Trophoblast cell (in vitro differentiated cells and primary cell): ENCODE data around the gene GSKIP. TPM values are rescaled to one million over a fixed set of nuclear protein-coding genes. Genes with fewer than 3 reads are reported as not detected.

Source experiments
- DNase-seq, 2 donors: peaks; one replicate each; pipeline ENCODE4 v3.0.0-alpha.2; 2016
- H2AFZ ChIP-seq: 2 replicates; pipeline ENCODE4 v1.6.1; 2013; ENCODE audit warnings: low read length, moderate library complexity, mild to moderate bottlenecking; ENCODE audit not compliant: insufficient read depth, poor library complexity
- H2AK5ac ChIP-seq: 2 replicates; pipeline ENCODE4 v1.6.1; 2013; ENCODE audit warnings: mild to moderate bottlenecking, low read length
- H2BK120ac ChIP-seq: 2 replicates; pipeline ENCODE4 v1.6.1; 2013; ENCODE audit warnings: low read length, mild to moderate bottlenecking, moderate library complexity; ENCODE audit not compliant: insufficient read depth, poor library complexity
- H2BK12ac ChIP-seq: 2 replicates; pipeline ENCODE4 v1.6.1; 2013; ENCODE audit warnings: mild to moderate bottlenecking, low read length, moderate library complexity
- H2BK5ac ChIP-seq: 2 replicates; pipeline ENCODE4 v1.6.1; 2013; ENCODE audit warnings: low read length, low read depth, moderate library complexity, mild to moderate bottlenecking; ENCODE audit not compliant: poor library complexity
- H3K14ac ChIP-seq: 2 replicates; pipeline ENCODE4 v1.6.1; 2013; ENCODE audit warnings: mild to moderate bottlenecking, low read length
- H3K18ac ChIP-seq: 2 replicates; pipeline ENCODE4 v1.6.1; 2013; ENCODE audit warnings: mild to moderate bottlenecking, low read length
- H3K23ac ChIP-seq: 2 replicates; pipeline ENCODE4 v1.6.1; 2013; ENCODE audit warnings: low read length
- H3K27ac ChIP-seq: 2 replicates; pipeline ENCODE4 v1.5.1; 2013; ENCODE audit warnings: low read depth, mild to moderate bottlenecking, inconsistent platforms, low read length, moderate library complexity
- H3K27me3 ChIP-seq: 2 replicates; pipeline ENCODE4 v1.6.1; 2013; ENCODE audit warnings: inconsistent platforms, mild to moderate bottlenecking, low read length, moderate library complexity; ENCODE audit not compliant: insufficient read depth
- H3K36me3 ChIP-seq, 2 experiments: 1 replicate in 1 of 2; 2 replicates in 1 of 2; pipeline ENCODE4 v1.6.1; 2013; ENCODE audit warnings: low read length in 2 of 2, mild to moderate bottlenecking in 2 of 2, moderate library complexity in 1 of 2; ENCODE audit not compliant: insufficient read depth in 2 of 2, control insufficient read depth in 1 of 2
- H3K4ac ChIP-seq: 2 replicates; pipeline ENCODE4 v1.6.1; 2013; ENCODE audit warnings: low read depth, mild to moderate bottlenecking, low read length, moderate library complexity
- H3K4me1 ChIP-seq, 2 experiments: 1 replicate in 1 of 2; 2 replicates in 1 of 2; pipeline ENCODE4 v1.6.1; 2013; ENCODE audit warnings: low read length in 2 of 2, mild to moderate bottlenecking in 2 of 2, moderate library complexity in 1 of 2; ENCODE audit not compliant: insufficient read depth in 2 of 2, control insufficient read depth in 1 of 2
- H3K4me2 ChIP-seq: 2 replicates; pipeline ENCODE4 v1.6.1; 2013; ENCODE audit warnings: inconsistent platforms, mild to moderate bottlenecking, low read length, moderate library complexity
- H3K4me3 ChIP-seq: 2 replicates; pipeline ENCODE4 v1.5.1; 2013; ENCODE audit warnings: mild to moderate bottlenecking, low read depth, low read length, inconsistent platforms
- H3K79me1 ChIP-seq: one replicate; pipeline ENCODE4 v1.6.1; 2013; ENCODE audit warnings: low read length
- H3K79me2 ChIP-seq: 2 replicates; pipeline ENCODE4 v1.6.1; 2013; ENCODE audit warnings: low read length, mild to moderate bottlenecking; ENCODE audit not compliant: control insufficient read depth, insufficient read depth, poor library complexity
- H3K9ac ChIP-seq: 2 replicates; pipeline ENCODE4 v1.6.1; 2013; ENCODE audit warnings: mild to moderate bottlenecking, low read length
- H3K9me3 ChIP-seq: 2 replicates; pipeline ENCODE4 v1.6.1; 2013; ENCODE audit warnings: low read depth, mild to moderate bottlenecking, control low read depth, inconsistent platforms, low read length; ENCODE audit not compliant: insufficient read depth
- H4K12ac ChIP-seq: 2 replicates; pipeline ENCODE4 v1.6.1; 2013; ENCODE audit warnings: low read depth, mild to moderate bottlenecking, low read length, moderate library complexity
- H4K8ac ChIP-seq: 2 replicates; pipeline ENCODE4 v1.6.1; 2013; ENCODE audit warnings: low read depth, mild to moderate bottlenecking, low read length, moderate library complexity
- H4K91ac ChIP-seq: one replicate; pipeline ENCODE4 v1.6.1; 2013; ENCODE audit warnings: low read depth, mild to moderate bottlenecking, low read length, moderate library complexity
- WGBS: extraction: QIAGEN DNeasy Blood & Tissue Kit; methylation state at CpG from one replicate; pipeline ENCODE4 v1.1.7; 2013; ENCODE audit warnings: missing lambda C conversion rate; ENCODE audit not compliant: insufficient read length, insufficient coverage; ENCODE audit errors: extremely low coverage; 5-methylcytosine and 5-hydroxymethylcytosine counted together
- polyA plus RNA-seq: library from polyadenylated mRNA; stranded (reverse); fragments of 200-250 nt; gene quantifications from 2 replicates; pipeline ENCODE4 v1.2.3, GENCODE V29; 2013

Gene GSKIP
- 47.6 and 50.7 TPM in 2 replicates for polyA plus RNA-seq

DNA sequence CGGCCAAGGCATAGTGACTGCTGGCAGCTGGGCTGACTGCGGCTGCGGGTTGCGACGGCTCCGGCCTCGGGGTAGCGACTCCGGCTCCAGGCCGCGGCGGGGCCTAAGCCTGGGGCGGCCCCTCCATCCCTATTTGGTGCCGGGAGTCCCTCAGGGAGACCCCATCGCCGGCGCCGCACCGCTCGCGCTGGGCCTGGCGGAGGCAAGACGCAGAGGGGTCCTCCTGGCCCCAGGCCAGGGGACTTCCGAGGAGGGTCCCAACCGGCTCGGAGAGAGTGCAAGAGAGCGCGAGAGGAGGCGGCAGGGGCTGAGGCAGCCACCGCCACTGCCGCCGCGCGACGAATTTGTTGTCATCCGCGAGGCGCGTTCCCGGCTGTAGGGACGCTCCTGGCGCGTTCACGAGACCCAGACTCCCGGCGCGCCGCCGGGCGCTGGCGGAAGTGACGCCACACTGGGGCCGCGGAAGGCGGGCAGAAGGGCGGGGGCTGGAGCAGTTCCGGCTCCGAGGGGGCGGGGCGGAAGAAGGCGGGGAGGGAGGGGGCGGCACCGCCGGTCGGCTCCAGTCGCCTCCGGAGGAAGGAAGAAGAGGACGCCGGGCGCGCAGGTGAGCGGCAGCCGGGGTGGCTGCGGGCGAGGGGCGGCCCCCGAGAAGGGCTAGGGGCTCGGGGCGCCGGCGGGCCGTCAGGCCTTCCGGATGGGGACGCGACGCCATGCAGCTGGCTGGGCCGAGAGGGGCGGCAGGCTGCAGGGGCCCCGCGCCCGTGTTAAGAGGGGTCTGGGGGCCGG lies at the start of gene GSKIP, which contains the start of gene ATG2B:
Gene GSKIP, plus strand, starts transcription at position 562 of the 786 bp plus-strand sequence. CDS start 18,722 bp downstream, outside the sequence.
Gene ATG2B, minus strand, starts transcription at position 377 of the 786 bp plus-strand sequence. Its CDS starts 365 bp downstream, at position 12.
- peak within 1 kb of the TSS; percentile 92 for H2AFZ ChIP-seq
- H3K23ac ChIP-seq = no peak within 1 kb of the TSS
- peak within 1 kb of the TSS; percentile 95 for H2BK120ac ChIP-seq
- peak within 1 kb of the TSS; percentile 96 for H4K8ac ChIP-seq
- peak within 1 kb of the TSS; percentile 63 for H2BK12ac ChIP-seq
- H2AK5ac ChIP-seq = peak within 1 kb of the TSS; percentile 64
- peak within 1 kb of the TSS; percentile 85 for H3K18ac ChIP-seq
- peak within 1 kb of the TSS; percentile 90 for H3K4me2 ChIP-seq
- WGBS = no CpG with 5 or more reads among the region's 92 CpGs
- peaks cover 15% of the 10 kb centered on the region for H3K79me2 ChIP-seq
- H3K36me3 ChIP-seq = peaks cover 0 to 2% of the 10 kb centered on the region in 2 experiments
- H3K4me1 ChIP-seq = peaks cover 0 to 4% of the 10 kb centered on the region in 2 experiments
- H3K4ac ChIP-seq = peak within 1 kb of the TSS; percentile 87
- peak within 1 kb of the TSS; percentile 79 for H3K27ac ChIP-seq
- peak within 1 kb of the TSS; percentile 88 for H3K9ac ChIP-seq
- peak within 1 kb of the TSS; percentile 97 for H3K4me3 ChIP-seq
- H3K27me3 ChIP-seq = no peaks in the 10 kb centered on the region
- H4K91ac ChIP-seq = peak within 1 kb of the TSS; percentile 93
- DNase-seq = peak; percentile 92 to 97
- H2BK5ac ChIP-seq = peak within 1 kb of the TSS; percentile 93
- no peaks in the 10 kb centered on the region for H3K9me3 ChIP-seq
- H3K79me1 ChIP-seq = peaks cover 12% of the 10 kb centered on the region
- H4K12ac ChIP-seq = peak within 1 kb of the TSS; percentile 91
- H3K14ac ChIP-seq = peak within 1 kb of the TSS; percentile 91

DNA sequence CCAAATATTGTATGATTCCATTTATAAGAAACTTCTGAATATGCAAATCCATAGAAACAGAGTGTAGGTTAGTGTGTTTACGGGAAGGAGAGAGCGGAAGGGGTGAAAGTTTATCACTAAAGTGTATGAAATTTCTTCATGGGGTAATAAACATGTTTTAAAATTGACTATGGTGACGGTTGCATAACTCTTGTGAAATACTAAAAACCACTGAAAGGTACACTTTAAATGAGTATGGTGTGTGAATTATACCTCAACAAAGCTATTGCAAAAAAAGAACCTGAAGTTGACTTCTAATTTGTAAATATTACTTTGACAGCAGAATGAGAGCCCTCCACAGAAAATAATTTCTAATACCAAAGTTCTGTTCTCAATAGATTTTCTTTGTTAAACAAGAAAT lies 47.2 kb upstream of the GSKIP start:
- Histone ChIP-seq H3K27ac (no peak overlapping the region), H3K9me3 (no peaks in the 10 kb centered on the region), H3K9ac (no peak overlapping the region), H3K36me3 (peaks cover 5 to 16% of the 10 kb centered on the region in 2 experiments), H3K79me1 (no peaks in the 10 kb centered on the region), H3K79me2 (no peaks in the 10 kb centered on the region), H2BK12ac (no peak overlapping the region), H2AK5ac (no peak overlapping the region), H2AFZ (no peak overlapping the region), H3K4me1 (no peaks in the 10 kb centered on the region), H3K18ac (no peak overlapping the region), H2BK120ac (no peak overlapping the region), H3K4me3 (no peak overlapping the region), H3K4ac (no peak overlapping the region), H3K23ac (no peak overlapping the region), H3K27me3 (no peaks in the 10 kb centered on the region), H2BK5ac (no peak overlapping the region), H4K91ac (no peak overlapping the region), H3K4me2 (no peak overlapping the region), H4K8ac (no peak overlapping the region), H4K12ac (no peak overlapping the region), H3K14ac (no peak overlapping the region)
- WGBS = 100% methylated on average over 2 of the region's 3 CpGs
- no peak for DNase-seq

DNA sequence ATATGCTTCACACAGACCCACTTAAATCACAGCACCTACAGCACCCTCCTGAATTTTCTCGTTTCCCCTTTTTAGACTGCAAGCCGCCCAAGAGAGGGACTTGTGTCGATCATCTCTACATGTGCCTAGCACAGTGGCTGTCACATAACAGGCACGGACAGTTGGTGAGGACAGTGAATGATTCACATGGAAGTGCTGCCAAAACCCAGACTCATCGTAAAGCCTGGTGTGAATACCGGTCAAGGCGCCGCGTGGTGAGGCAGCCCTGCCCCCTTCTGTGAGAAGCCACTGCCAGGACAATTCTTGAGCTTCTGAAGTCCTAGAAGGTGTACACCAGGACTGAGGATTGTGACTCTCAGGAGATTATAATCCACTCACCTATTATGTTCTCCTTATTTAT lies 44.5 kb upstream of the GSKIP start:
- no peak overlapping the region for H2AK5ac ChIP-seq
- H3K27ac ChIP-seq = no peak overlapping the region
- no peaks in the 10 kb centered on the region for H3K27me3 ChIP-seq
- H3K36me3 ChIP-seq = peaks cover 3 to 15% of the 10 kb centered on the region in 2 experiments
- no peaks in the 10 kb centered on the region for H3K79me2 ChIP-seq
- no peak overlapping the region for H2AFZ ChIP-seq
- H4K12ac ChIP-seq = no peak overlapping the region
- no peak overlapping the region for H3K4me3 ChIP-seq
- no peak overlapping the region for H2BK12ac ChIP-seq
- H3K4ac ChIP-seq = no peak overlapping the region
- no CpG with 5 or more reads among the region's 9 CpGs for WGBS
- H3K9me3 ChIP-seq = no peaks in the 10 kb centered on the region
- no peak for DNase-seq
- H3K18ac ChIP-seq = no peak overlapping the region
- no peaks in the 10 kb centered on the region for H3K4me1 ChIP-seq
- H2BK120ac ChIP-seq = no peak overlapping the region
- H4K8ac ChIP-seq = no peak overlapping the region
- no peak overlapping the region for H3K14ac ChIP-seq
- H3K23ac ChIP-seq = no peak overlapping the region
- no peak overlapping the region for H3K9ac ChIP-seq
- H3K4me2 ChIP-seq = no peak overlapping the region
- H3K79me1 ChIP-seq = no peaks in the 10 kb centered on the region
- no peak overlapping the region for H2BK5ac ChIP-seq
- H4K91ac ChIP-seq = no peak overlapping the region

- no peak overlapping the region for H3K4me2 ChIP-seq
- H3K9me3 ChIP-seq = no peaks in the 10 kb centered on the region
- no peaks in the 10 kb centered on the region for H3K27me3 ChIP-seq
- H3K4me1 ChIP-seq = no peaks in the 10 kb centered on the region
- no peak overlapping the region for H4K12ac ChIP-seq
- no peak for DNase-seq
- no peak overlapping the region for H3K27ac ChIP-seq
- no peaks in the 10 kb centered on the region for H3K79me2 ChIP-seq
- H2BK5ac ChIP-seq = no peak overlapping the region
- H3K14ac ChIP-seq = no peak overlapping the region
- H4K91ac ChIP-seq = no peak overlapping the region
- no peak overlapping the region for H2BK12ac ChIP-seq
- no peak overlapping the region for H3K4ac ChIP-seq
- H2BK120ac ChIP-seq = no peak overlapping the region
- H3K36me3 ChIP-seq = peaks cover 3 to 13% of the 10 kb centered on the region in 2 experiments
- no peaks in the 10 kb centered on the region for H3K79me1 ChIP-seq
- no CpG with 5 or more reads among the region's 1 CpG for WGBS
- H3K9ac ChIP-seq = no peak overlapping the region
- no peak overlapping the region for H3K4me3 ChIP-seq
- H3K23ac ChIP-seq = no peak overlapping the region
- no peak overlapping the region for H2AFZ ChIP-seq
- no peak overlapping the region for H4K8ac ChIP-seq
- H3K18ac ChIP-seq = no peak overlapping the region
- no peak overlapping the region for H2AK5ac ChIP-seq
Measured at GRCh38 chr14:96320605-96321004, 42.7 kb upstream of the GSKIP start.
